ENCODE data around the gene PUS7.
"Not testable (repeated sequence)": the region's sequence is repeated elsewhere in the genome, so short reads cannot be mapped to it uniquely, and the experiment has no call there.

PUS7 gene

GRCh38 chr7:105410774-105411173 lies 111.3 kb downstream of the PUS7 start:
- H3K36me3 ChIP-seq (replicated peaks); in situ Hi-C loops (cut with MboI; ENCODE audit: low sequenced_read_pairs); H3K9me3 ChIP-seq; H3K4me1 ChIP-seq; H3K27me3 ChIP-seq (ENCODE audit: low read depth); H3K4me3 ChIP-seq; DNase-seq (ENCODE audit: low spot score in 2 of 2): not testable (repeated sequence)

GRCh38 chr7:105409775-105410174 lies 112.3 kb downstream of the PUS7 start:
- DNase-seq (ENCODE audit: low spot score in 2 of 2); H3K4me1 ChIP-seq; H3K36me3 ChIP-seq (replicated peaks); H3K9me3 ChIP-seq; in situ Hi-C loops (cut with MboI; ENCODE audit: low sequenced_read_pairs); H3K4me3 ChIP-seq; H3K27me3 ChIP-seq (ENCODE audit: low read depth): not testable (repeated sequence)

- Histone ChIP-seq H3K36me3 (replicated peaks) (no peaks in the 10 kb centered on the region), H3K27me3 (ENCODE audit: low read depth) (no peaks in the 10 kb centered on the region), H3K4me1 (no peaks in the 10 kb centered on the region), H3K9me3 (no peaks in the 10 kb centered on the region), H3K4me3 (no peak overlapping the region)
- in situ Hi-C loops (cut with MboI; ENCODE audit: low sequenced_read_pairs): no loop called here
- DNase-seq (ENCODE audit: low spot score in 2 of 2): no peak
These were observed 113.2 kb downstream of the PUS7 start for GRCh38 chr7:105408791-105409410.

Measured in HAP-1 (cell line).